ENCODE results near the gene IGF1R.

- TF ChIP-seq, protein P1, sequence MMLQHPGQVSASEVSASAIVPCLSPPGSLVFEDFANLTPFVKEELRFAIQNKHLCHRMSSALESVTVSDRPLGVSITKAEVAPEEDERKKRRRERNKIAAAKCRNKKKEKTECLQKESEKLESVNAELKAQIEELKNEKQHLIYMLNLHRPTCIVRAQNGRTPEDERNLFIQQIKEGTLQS (CRISPR knock-in tag; conservative IDR thresholded peaks at IDR 0.05): no peak
- TF ChIP-seq, protein P2, sequence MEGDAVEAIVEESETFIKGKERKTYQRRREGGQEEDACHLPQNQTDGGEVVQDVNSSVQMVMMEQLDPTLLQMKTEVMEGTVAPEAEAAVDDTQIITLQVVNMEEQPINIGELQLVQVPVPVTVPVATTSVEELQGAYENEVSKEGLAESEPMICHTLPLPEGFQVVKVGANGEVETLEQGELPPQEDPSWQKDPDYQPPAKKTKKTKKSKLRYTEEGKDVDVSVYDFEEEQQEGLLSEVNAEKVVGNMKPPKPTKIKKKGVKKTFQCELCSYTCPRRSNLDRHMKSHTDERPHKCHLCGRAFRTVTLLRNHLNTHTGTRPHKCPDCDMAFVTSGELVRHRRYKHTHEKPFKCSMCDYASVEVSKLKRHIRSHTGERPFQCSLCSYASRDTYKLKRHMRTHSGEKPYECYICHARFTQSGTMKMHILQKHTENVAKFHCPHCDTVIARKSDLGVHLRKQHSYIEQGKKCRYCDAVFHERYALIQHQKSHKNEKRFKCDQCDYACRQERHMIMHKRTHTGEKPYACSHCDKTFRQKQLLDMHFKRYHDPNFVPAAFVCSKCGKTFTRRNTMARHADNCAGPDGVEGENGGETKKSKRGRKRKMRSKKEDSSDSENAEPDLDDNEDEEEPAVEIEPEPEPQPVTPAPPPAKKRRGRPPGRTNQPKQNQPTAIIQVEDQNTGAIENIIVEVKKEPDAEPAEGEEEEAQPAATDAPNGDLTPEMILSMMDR (IDR thresholded peaks at IDR 0.05): no peak
- TF ChIP-seq, protein P3, sequence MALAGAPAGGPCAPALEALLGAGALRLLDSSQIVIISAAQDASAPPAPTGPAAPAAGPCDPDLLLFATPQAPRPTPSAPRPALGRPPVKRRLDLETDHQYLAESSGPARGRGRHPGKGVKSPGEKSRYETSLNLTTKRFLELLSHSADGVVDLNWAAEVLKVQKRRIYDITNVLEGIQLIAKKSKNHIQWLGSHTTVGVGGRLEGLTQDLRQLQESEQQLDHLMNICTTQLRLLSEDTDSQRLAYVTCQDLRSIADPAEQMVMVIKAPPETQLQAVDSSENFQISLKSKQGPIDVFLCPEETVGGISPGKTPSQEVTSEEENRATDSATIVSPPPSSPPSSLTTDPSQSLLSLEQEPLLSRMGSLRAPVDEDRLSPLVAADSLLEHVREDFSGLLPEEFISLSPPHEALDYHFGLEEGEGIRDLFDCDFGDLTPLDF (CRISPR knock-in tag; IDR thresholded peaks at IDR 0.05): no peak
- no peak for TF ChIP-seq CDX4 (CRISPR knock-in tag; IDR thresholded peaks at IDR 0.05; ENCODE audit: borderline replicate concordance)
- TF ChIP-seq ATF1 (CRISPR knock-in tag; IDR thresholded peaks at IDR 0.05): no peak
- TF ChIP-seq, protein P4, sequence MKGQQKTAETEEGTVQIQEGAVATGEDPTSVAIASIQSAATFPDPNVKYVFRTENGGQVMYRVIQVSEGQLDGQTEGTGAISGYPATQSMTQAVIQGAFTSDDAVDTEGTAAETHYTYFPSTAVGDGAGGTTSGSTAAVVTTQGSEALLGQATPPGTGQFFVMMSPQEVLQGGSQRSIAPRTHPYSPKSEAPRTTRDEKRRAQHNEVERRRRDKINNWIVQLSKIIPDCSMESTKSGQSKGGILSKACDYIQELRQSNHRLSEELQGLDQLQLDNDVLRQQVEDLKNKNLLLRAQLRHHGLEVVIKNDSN (CRISPR knock-in tag; IDR thresholded peaks at IDR 0.05): no peak
- TF ChIP-seq, protein P5, sequence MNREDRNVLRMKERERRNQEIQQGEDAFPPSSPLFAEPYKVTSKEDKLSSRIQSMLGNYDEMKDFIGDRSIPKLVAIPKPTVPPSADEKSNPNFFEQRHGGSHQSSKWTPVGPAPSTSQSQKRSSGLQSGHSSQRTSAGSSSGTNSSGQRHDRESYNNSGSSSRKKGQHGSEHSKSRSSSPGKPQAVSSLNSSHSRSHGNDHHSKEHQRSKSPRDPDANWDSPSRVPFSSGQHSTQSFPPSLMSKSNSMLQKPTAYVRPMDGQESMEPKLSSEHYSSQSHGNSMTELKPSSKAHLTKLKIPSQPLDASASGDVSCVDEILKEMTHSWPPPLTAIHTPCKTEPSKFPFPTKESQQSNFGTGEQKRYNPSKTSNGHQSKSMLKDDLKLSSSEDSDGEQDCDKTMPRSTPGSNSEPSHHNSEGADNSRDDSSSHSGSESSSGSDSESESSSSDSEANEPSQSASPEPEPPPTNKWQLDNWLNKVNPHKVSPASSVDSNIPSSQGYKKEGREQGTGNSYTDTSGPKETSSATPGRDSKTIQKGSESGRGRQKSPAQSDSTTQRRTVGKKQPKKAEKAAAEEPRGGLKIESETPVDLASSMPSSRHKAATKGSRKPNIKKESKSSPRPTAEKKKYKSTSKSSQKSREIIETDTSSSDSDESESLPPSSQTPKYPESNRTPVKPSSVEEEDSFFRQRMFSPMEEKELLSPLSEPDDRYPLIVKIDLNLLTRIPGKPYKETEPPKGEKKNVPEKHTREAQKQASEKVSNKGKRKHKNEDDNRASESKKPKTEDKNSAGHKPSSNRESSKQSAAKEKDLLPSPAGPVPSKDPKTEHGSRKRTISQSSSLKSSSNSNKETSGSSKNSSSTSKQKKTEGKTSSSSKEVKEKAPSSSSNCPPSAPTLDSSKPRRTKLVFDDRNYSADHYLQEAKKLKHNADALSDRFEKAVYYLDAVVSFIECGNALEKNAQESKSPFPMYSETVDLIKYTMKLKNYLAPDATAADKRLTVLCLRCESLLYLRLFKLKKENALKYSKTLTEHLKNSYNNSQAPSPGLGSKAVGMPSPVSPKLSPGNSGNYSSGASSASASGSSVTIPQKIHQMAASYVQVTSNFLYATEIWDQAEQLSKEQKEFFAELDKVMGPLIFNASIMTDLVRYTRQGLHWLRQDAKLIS (CRISPR knock-in tag; IDR thresholded peaks at IDR 0.05; ENCODE audit: borderline replicate concordance): no peak
- TF ChIP-seq ATF6 (CRISPR knock-in tag; IDR thresholded peaks at IDR 0.05): no peak
- TF ChIP-seq, protein P6, sequence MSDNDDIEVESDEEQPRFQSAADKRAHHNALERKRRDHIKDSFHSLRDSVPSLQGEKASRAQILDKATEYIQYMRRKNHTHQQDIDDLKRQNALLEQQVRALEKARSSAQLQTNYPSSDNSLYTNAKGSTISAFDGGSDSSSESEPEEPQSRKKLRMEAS (CRISPR knock-in tag; IDR thresholded peaks at IDR 0.05): no peak
- TF ChIP-seq, protein P7, sequence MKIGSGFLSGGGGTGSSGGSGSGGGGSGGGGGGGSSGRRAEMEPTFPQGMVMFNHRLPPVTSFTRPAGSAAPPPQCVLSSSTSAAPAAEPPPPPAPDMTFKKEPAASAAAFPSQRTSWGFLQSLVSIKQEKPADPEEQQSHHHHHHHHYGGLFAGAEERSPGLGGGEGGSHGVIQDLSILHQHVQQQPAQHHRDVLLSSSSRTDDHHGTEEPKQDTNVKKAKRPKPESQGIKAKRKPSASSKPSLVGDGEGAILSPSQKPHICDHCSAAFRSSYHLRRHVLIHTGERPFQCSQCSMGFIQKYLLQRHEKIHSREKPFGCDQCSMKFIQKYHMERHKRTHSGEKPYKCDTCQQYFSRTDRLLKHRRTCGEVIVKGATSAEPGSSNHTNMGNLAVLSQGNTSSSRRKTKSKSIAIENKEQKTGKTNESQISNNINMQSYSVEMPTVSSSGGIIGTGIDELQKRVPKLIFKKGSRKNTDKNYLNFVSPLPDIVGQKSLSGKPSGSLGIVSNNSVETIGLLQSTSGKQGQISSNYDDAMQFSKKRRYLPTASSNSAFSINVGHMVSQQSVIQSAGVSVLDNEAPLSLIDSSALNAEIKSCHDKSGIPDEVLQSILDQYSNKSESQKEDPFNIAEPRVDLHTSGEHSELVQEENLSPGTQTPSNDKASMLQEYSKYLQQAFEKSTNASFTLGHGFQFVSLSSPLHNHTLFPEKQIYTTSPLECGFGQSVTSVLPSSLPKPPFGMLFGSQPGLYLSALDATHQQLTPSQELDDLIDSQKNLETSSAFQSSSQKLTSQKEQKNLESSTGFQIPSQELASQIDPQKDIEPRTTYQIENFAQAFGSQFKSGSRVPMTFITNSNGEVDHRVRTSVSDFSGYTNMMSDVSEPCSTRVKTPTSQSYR (CRISPR knock-in tag; IDR thresholded peaks at IDR 0.05): no peak
- TF ChIP-seq CBFB (CRISPR knock-in tag; IDR thresholded peaks at IDR 0.05; ENCODE audit: low read depth): no peak
- TF ChIP-seq TEAD4 (CRISPR knock-in tag; IDR thresholded peaks at IDR 0.05): no peak
- no peak for TF ChIP-seq ZNF423 (CRISPR knock-in tag; IDR thresholded peaks at IDR 0.05)
Observed at GRCh38 chr15:98673133-98673532, 24.8 kb downstream of the IGF1R start.

All from WTC11 (cell line).